ENCODE data around the gene CYP4F12.

The CYP4F12 gene

GRCh38 chr19:15714638-15715037, 41.8 kb downstream of the CYP4F12 start:
- DNase-seq (ENCODE audit: low read depth), result no peak
- no peak overlapping the region for H3K4me3 ChIP-seq (replicated peaks; ENCODE audit: low read depth, low read length)
- TF ChIP-seq CTCF (IDR thresholded peaks at IDR 0.05; ENCODE audit: low read length, missing control alignments), result no peak

- TF ChIP-seq CTCF (IDR thresholded peaks at IDR 0.05; ENCODE audit: low read length, missing control alignments), result no peak
- DNase-seq (ENCODE audit: low read depth), result no peak
- no peak overlapping the region for H3K4me3 ChIP-seq (replicated peaks; ENCODE audit: low read depth, low read length)
Observed at GRCh38 chr19:15715642-15716041, 42.8 kb downstream of the CYP4F12 start.

GRCh38 chr19:15717809-15718208, 44.9 kb downstream of the CYP4F12 start:
- no peak for TF ChIP-seq CTCF (IDR thresholded peaks at IDR 0.05; ENCODE audit: low read length, missing control alignments)
- DNase-seq (ENCODE audit: low read depth), result no peak
- no peak overlapping the region for H3K4me3 ChIP-seq (replicated peaks; ENCODE audit: low read depth, low read length)

GRCh38 chr19:15721268-15721667, 48.4 kb downstream of the CYP4F12 start:
- no peak overlapping the region for H3K4me3 ChIP-seq (replicated peaks; ENCODE audit: low read depth, low read length)
- no peak for DNase-seq (ENCODE audit: low read depth)
- TF ChIP-seq CTCF (IDR thresholded peaks at IDR 0.05; ENCODE audit: low read length, missing control alignments), result no peak

GRCh38 chr19:15722956-15723355, 50.1 kb downstream of the CYP4F12 start:
- TF ChIP-seq CTCF (IDR thresholded peaks at IDR 0.05; ENCODE audit: low read length, missing control alignments), result no peak
- H3K4me3 ChIP-seq (replicated peaks; ENCODE audit: low read depth, low read length), result no peak overlapping the region
- no peak for DNase-seq (ENCODE audit: low read depth)

- DNase-seq (ENCODE audit: low read depth), result no peak
- TF ChIP-seq CTCF (IDR thresholded peaks at IDR 0.05; ENCODE audit: low read length, missing control alignments), result no peak
- H3K4me3 ChIP-seq (replicated peaks; ENCODE audit: low read depth, low read length), result no peak within 1 kb of the TSS
Observed at GRCh38 chr19:15727724-15728123, 54.8 kb downstream of the CYP4F12 start, which contains the start of gene OR10H2. Gene OR10H2 (plus strand): TSS chr19:15728024. CDS start chr19:15728044, 20 bp downstream.

GRCh38 chr19:15730538-15730937, 57.7 kb downstream of the CYP4F12 start:
- no peak for TF ChIP-seq CTCF (IDR thresholded peaks at IDR 0.05; ENCODE audit: low read length, missing control alignments)
- no peak for DNase-seq (ENCODE audit: low read depth)
- no peak overlapping the region for H3K4me3 ChIP-seq (replicated peaks; ENCODE audit: low read depth, low read length)
